IMR-90 (cell line): ENCODE results near the gene WDR1. TPM values are rescaled to one million over a fixed set of nuclear protein-coding genes. Genes with fewer than 3 reads are reported as not detected.

Experiments
- ATAC-seq: fragments of 200-7000 bp; cut with Tn5 transposase; 2 replicates; pipeline ENCODE4 v1.9.1; 2020; ENCODE audit warnings: low read depth, mild to moderate bottlenecking, moderate library complexity
- BruUV-seq: library from RNA; stranded (reverse); fragments of 400-500 nt; replicated peaks from 2 replicates; lab custom pipeline; 2021; lab: Mats Ljungman, UMichigan
- CTCF ChIA-PET: fragments of 300-600 bp; formaldehyde crosslinking; extraction: SDS; loops from one replicate; lab custom pipeline; 2021; ENCODE audit warnings: antibody characterized with exemption; lab: Yijun Ruan, JAX
- POLR2A ChIA-PET: fragments of 300-600 bp; sonication (Branson Sonifier 250); formaldehyde crosslinking; loops from one replicate; lab custom pipeline; 2022; ENCODE audit warnings: antibody characterized with exemption; ENCODE audit not compliant: unreplicated experiment; lab: Charles Lee
- DNase-seq: peaks from one replicate; pipeline ENCODE4 v3.0.0; 2013
- H2AFZ ChIP-seq: replicated peaks from 2 replicates; pipeline ENCODE3; 2013; ENCODE audit warnings: low read length, mild to moderate bottlenecking; ENCODE audit not compliant: poor library complexity
- H2AK5ac ChIP-seq: 2 replicates; pipeline ENCODE4 v1.6.1; 2013; ENCODE audit warnings: low read depth, low read length, inconsistent platforms
- H2AK9ac ChIP-seq: replicated peaks from 2 replicates; pipeline ENCODE3; 2013; ENCODE audit warnings: mild to moderate bottlenecking, low read depth, low read length, moderate library complexity; ENCODE audit not compliant: poor library complexity
- H2BK120ac ChIP-seq: 2 replicates; pipeline ENCODE4 v1.6.1; 2013; ENCODE audit warnings: low read depth, low read length, inconsistent platforms
- H2BK15ac ChIP-seq: 3 replicates; pipeline ENCODE4 v1.6.1; 2013; ENCODE audit warnings: low read depth, low read length, inconsistent platforms
- H2BK20ac ChIP-seq: 2 replicates; pipeline ENCODE4 v1.6.1; 2013; ENCODE audit warnings: low read depth, mild to moderate bottlenecking, inconsistent platforms, low read length, moderate library complexity
- H2BK5ac ChIP-seq: 2 replicates; pipeline ENCODE4 v1.6.1; 2013; ENCODE audit warnings: mild to moderate bottlenecking, low read depth, low read length, inconsistent platforms; ENCODE audit not compliant: poor library complexity, severe bottlenecking
- H3K14ac ChIP-seq: replicated peaks from 2 replicates; pipeline ENCODE4 v1.6.1; 2013; ENCODE audit warnings: low read depth, low read length, inconsistent platforms
- H3K18ac ChIP-seq: 2 replicates; pipeline ENCODE4 v1.6.1; 2013; ENCODE audit warnings: low read depth, low read length, control low read depth
- H3K23ac ChIP-seq: 2 replicates; pipeline ENCODE4 v1.6.1; 2013; ENCODE audit warnings: low read depth, low read length, inconsistent platforms
- H3K27ac ChIP-seq: 2 replicates; pipeline ENCODE4 v1.5.1; 2013; ENCODE audit warnings: mild to moderate bottlenecking, control low read depth, low read length; ENCODE audit not compliant: insufficient read depth
- H3K27me3 ChIP-seq: 2 replicates; pipeline ENCODE4 v1.6.1; 2013; ENCODE audit warnings: low read length; ENCODE audit not compliant: control insufficient read depth, insufficient read depth
- H3K36me3 ChIP-seq: 2 replicates; pipeline ENCODE4 v1.6.1; 2013; ENCODE audit warnings: low read length, mixed read lengths; ENCODE audit not compliant: control insufficient read depth, insufficient read depth
- H3K4ac ChIP-seq: 2 replicates; pipeline ENCODE4 v1.6.1; 2013; ENCODE audit warnings: low read depth, low read length, inconsistent platforms
- H3K4me1 ChIP-seq: 2 replicates; pipeline ENCODE4 v1.6.1; 2013; ENCODE audit warnings: low read length, mixed read lengths; ENCODE audit not compliant: control insufficient read depth, insufficient read depth
- H3K4me2 ChIP-seq: 2 replicates; pipeline ENCODE4 v1.6.1; 2013; ENCODE audit warnings: low read depth, mild to moderate bottlenecking, control low read depth, low read length, moderate library complexity
- H3K4me3 ChIP-seq: 2 replicates; pipeline ENCODE4 v1.5.1; 2013; ENCODE audit warnings: low read depth, mild to moderate bottlenecking, control low read depth, low read length, moderate library complexity; ENCODE audit not compliant: insufficient read depth
- H3K56ac ChIP-seq: 2 replicates; pipeline ENCODE4 v1.6.1; 2013; ENCODE audit warnings: low read length, inconsistent platforms; ENCODE audit not compliant: insufficient read depth; ENCODE audit errors: extremely low read depth
- H3K79me1 ChIP-seq, 2 experiments: 2 replicates each; pipeline ENCODE4 v1.6.1; 2013; ENCODE audit warnings: low read length in 2 of 2, inconsistent platforms in 1 of 2, low read depth in 1 of 2
- H3K9ac ChIP-seq: 2 replicates; pipeline ENCODE4 v1.6.1; 2013; ENCODE audit warnings: low read depth, low read length, control low read depth
- H3K9me1 ChIP-seq: 2 replicates; pipeline ENCODE4 v1.6.1; 2013; ENCODE audit warnings: low read length, inconsistent platforms; ENCODE audit not compliant: insufficient read depth
- H3K9me3 ChIP-seq: 2 replicates; pipeline ENCODE4 v1.6.1; 2013; ENCODE audit warnings: low read length; ENCODE audit not compliant: control insufficient read depth, insufficient read depth
- H4K20me1 ChIP-seq: 2 replicates; pipeline ENCODE4 v1.6.1; 2013; ENCODE audit warnings: low read length, inconsistent platforms; ENCODE audit not compliant: insufficient read depth
- H4K5ac ChIP-seq: 2 replicates; pipeline ENCODE4 v1.6.1; 2013; ENCODE audit warnings: mild to moderate bottlenecking, low read depth, low read length, control low read depth
- H4K8ac ChIP-seq, 2 experiments: 2 replicates each; pipeline ENCODE4 v1.6.1; 2013; ENCODE audit warnings: low read depth in 2 of 2, low read length in 2 of 2, control low read depth in 1 of 2, inconsistent platforms in 1 of 2
- H4K91ac ChIP-seq: 2 replicates; pipeline ENCODE4 v1.6.1; 2013; ENCODE audit warnings: low read depth, low read length, inconsistent platforms; ENCODE audit not compliant: insufficient read depth
- BHLHE40 ChIP-seq: fragments of 150-350 bp; IDR thresholded peaks from 2 replicates; pipeline ENCODE4 v1.6.1; 2016; ENCODE audit warnings: mild to moderate bottlenecking, low read depth, low read length
- CEBPB ChIP-seq: IDR thresholded peaks from 2 replicates; pipeline ENCODE4 v1.6.1; 2012; ENCODE audit warnings: low read depth, low read length, improper control_type of control experiment
- CHD1 ChIP-seq: IDR thresholded peaks from 2 replicates; pipeline ENCODE4 v1.6.1; 2012; ENCODE audit warnings: low read depth, low read length, improper control_type of control experiment
- FOS ChIP-seq: fragments of 150-350 bp; IDR thresholded peaks from 2 replicates; pipeline ENCODE4 v1.6.1; 2016; ENCODE audit warnings: low read depth, low read length
- MAFK ChIP-seq: IDR thresholded peaks from 2 replicates; pipeline ENCODE4 v1.6.1; 2012; ENCODE audit warnings: low read depth, low read length, improper control_type of control experiment
- MAZ ChIP-seq: IDR thresholded peaks from 2 replicates; pipeline ENCODE4 v1.6.1; 2012; ENCODE audit warnings: low read depth, mild to moderate bottlenecking, low read length, improper control_type of control experiment, moderate library complexity, borderline replicate concordance
- MXI1 ChIP-seq: IDR thresholded peaks from 2 replicates; pipeline ENCODE4 v1.6.1; 2012; ENCODE audit warnings: low read depth, mild to moderate bottlenecking, low read length, moderate library complexity, borderline replicate concordance
- NFE2L2 ChIP-seq: fragments of 150-350 bp; IDR thresholded peaks from 2 replicates; pipeline ENCODE4 v1.6.1; 2016; ENCODE audit warnings: low read depth, mild to moderate bottlenecking, low read length
- POLR2A ChIP-seq: IDR thresholded peaks from 2 replicates; pipeline ENCODE4 v1.6.1; 2012; ENCODE audit warnings: mild to moderate bottlenecking, low read depth, low read length
- RAD21 ChIP-seq: IDR thresholded peaks from 2 replicates; pipeline ENCODE4 v1.6.1; 2012; ENCODE audit warnings: low read length, improper control_type of control experiment
- RCOR1 ChIP-seq: IDR thresholded peaks from 2 replicates; pipeline ENCODE4 v1.6.1; 2012; ENCODE audit warnings: mild to moderate bottlenecking, low read length, improper control_type of control experiment; ENCODE audit not compliant: insufficient replicate concordance
- RFX5 ChIP-seq: IDR thresholded peaks from 2 replicates; pipeline ENCODE4 v1.8.0; 2012; ENCODE audit warnings: low read depth, mild to moderate bottlenecking, low read length, moderate library complexity
- SMC3 ChIP-seq: fragments of 150-350 bp; IDR thresholded peaks from 2 replicates; pipeline ENCODE4 v1.6.1; 2016; ENCODE audit warnings: low read depth, mild to moderate bottlenecking, antibody characterized with exemption, low read length, moderate library complexity
- WGBS, 2 experiments: methylation state at CpG; one replicate each; pipeline versions ENCODE4 v1.1.5 to v1.1.7; 2013; ENCODE audit warnings: missing lambda C conversion rate in 2 of 2; ENCODE audit not compliant: insufficient read length in 1 of 2; ENCODE audit errors: extremely low coverage in 2 of 2; 5-methylcytosine and 5-hydroxymethylcytosine counted together
- dilution Hi-C: fragments of 300-500 bp; cut with HindIII; formaldehyde crosslinking; loops from one replicate; pipeline ENCODE4 v1.14.3; 2018; ENCODE audit warnings: low sequenced_read_pairs; ENCODE audit not compliant: unreplicated experiment
- in situ Hi-C: fragments of 300-500 bp; cut with MboI; formaldehyde crosslinking; loops from 3 replicates; pipeline ENCODE4 v1.14.3; 2019; ENCODE audit warnings: low sequenced_read_pairs, inconsistent platforms, mixed read lengths
- intact Hi-C: fragments of 100-400 bp; cut with micrococcal nuclease; formaldehyde crosslinking; loops from 2 replicates; pipeline ENCODE4 v1.10.0; 2022
- polyA plus RNA-seq, 3 experiments: library from polyadenylated mRNA; depleted of rRNA; stranded (reverse); fragments of >200 nt; gene quantifications; 2 replicates each; pipeline ENCODE4 v1.2.3, GENCODE V29; 2012; ENCODE audit warnings: low replicate concordance in 1 of 3
- total RNA-seq: library from RNA; depleted of rRNA; stranded (reverse); fragments of >200 nt; gene quantifications from 2 replicates; pipeline ENCODE4 v1.2.3, GENCODE V29; 2012
- TF ChIP-seq, protein P1 (sequence below): fragments of 150-350 bp; IDR thresholded peaks from 2 replicates; pipeline ENCODE4 v1.6.1; 2017; ENCODE audit warnings: mild to moderate bottlenecking, antibody characterized with exemption, low read length, low read depth
- TF ChIP-seq, protein P2 (sequence below): fragments of 150-350 bp; IDR thresholded peaks from 2 replicates; pipeline ENCODE4 v1.6.1; 2016; ENCODE audit warnings: low read depth, mild to moderate bottlenecking, low read length, moderate library complexity, borderline replicate concordance
- TF ChIP-seq, protein P3 (sequence below): conservative IDR thresholded peaks from 2 replicates; pipeline ENCODE4 v1.5.1; 2012; ENCODE audit warnings: mild to moderate bottlenecking, low read depth, low read length, improper control_type of control experiment

Gene WDR1
- total and polyA plus RNA-seq, 2 of the 4 experiments (the other 2 are of a cell fraction): 725 to 992 TPM

DNA sequence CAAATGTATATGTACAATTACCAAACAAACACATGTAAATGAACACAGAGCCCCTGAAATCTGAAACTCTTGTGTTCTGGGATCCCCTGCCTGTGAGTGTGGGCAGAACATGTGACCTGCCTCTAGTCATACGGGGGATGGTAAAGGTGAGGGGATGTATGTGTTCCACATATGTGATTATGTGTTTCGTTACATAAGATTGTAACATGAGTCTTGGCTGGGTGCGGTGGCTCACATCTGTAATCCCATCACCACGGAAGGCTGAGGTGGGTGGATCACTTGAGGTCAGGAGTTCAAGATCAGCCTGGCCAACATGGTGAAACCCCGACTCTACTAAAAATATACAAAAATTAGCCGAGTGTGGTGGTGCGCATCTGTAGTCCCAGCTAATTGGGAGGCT is 58.2 kb downstream of the WDR1 start:
- no peaks in the 10 kb centered on the region for H3K9me3 ChIP-seq
- intact Hi-C loops: no loop called here
- no TSS peak for BruUV-seq
- no peak overlapping the region for H3K9ac ChIP-seq
- no peak overlapping the region for H3K23ac ChIP-seq
- no peak overlapping the region for H4K8ac ChIP-seq
- H3K4me3 ChIP-seq: no peak overlapping the region
- 100% methylated on average over 2 of the region's 7 CpGs; no CpG with 5 or more reads in 1 of the 2 experiments for WGBS, 2 experiments
- H3K4me2 ChIP-seq: no peak overlapping the region
- no peak overlapping the region for H4K91ac ChIP-seq
- no peak overlapping the region for H3K4ac ChIP-seq
- in situ Hi-C loops: no loop called here
- H2BK15ac ChIP-seq: no peak overlapping the region
- no peak overlapping the region for H3K27ac ChIP-seq
- peaks cover 2% of the 10 kb centered on the region for H3K36me3 ChIP-seq
- no peak overlapping the region for H3K18ac ChIP-seq
- POLR2A ChIA-PET: no interaction called here
- no peak overlapping the region for H2AK9ac ChIP-seq
- H4K20me1 ChIP-seq: no peaks in the 10 kb centered on the region
- H3K14ac ChIP-seq: no peak overlapping the region
- H3K4me1 ChIP-seq: no peaks in the 10 kb centered on the region
- no peaks in the 10 kb centered on the region for H3K79me1 ChIP-seq
- no peaks in the 10 kb centered on the region for H3K27me3 ChIP-seq
- no peak overlapping the region for H2BK5ac ChIP-seq
- no peak for DNase-seq
- no peak for ATAC-seq
- CTCF ChIA-PET: no interaction called here
- no peak overlapping the region for H2BK120ac ChIP-seq
- no peak overlapping the region for H4K5ac ChIP-seq
- no peaks in the 10 kb centered on the region for H3K9me1 ChIP-seq
- H2AFZ ChIP-seq: no peak overlapping the region
- TF ChIP-seq BHLHE40 (no peak), POLR2A (no peak), FOS (no peak), RFX5 (no peak), CEBPB (no peak), MAZ (no peak), CHD1 (no peak), SMC3 (no peak), MXI1 (no peak), NFE2L2 (no peak), MAFK (no peak), RCOR1 (no peak), RAD21 (no peak)
- TF ChIP-seq, protein P1, sequence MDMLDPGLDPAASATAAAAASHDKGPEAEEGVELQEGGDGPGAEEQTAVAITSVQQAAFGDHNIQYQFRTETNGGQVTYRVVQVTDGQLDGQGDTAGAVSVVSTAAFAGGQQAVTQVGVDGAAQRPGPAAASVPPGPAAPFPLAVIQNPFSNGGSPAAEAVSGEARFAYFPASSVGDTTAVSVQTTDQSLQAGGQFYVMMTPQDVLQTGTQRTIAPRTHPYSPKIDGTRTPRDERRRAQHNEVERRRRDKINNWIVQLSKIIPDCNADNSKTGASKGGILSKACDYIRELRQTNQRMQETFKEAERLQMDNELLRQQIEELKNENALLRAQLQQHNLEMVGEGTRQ: no peak
- TF ChIP-seq, protein P2, sequence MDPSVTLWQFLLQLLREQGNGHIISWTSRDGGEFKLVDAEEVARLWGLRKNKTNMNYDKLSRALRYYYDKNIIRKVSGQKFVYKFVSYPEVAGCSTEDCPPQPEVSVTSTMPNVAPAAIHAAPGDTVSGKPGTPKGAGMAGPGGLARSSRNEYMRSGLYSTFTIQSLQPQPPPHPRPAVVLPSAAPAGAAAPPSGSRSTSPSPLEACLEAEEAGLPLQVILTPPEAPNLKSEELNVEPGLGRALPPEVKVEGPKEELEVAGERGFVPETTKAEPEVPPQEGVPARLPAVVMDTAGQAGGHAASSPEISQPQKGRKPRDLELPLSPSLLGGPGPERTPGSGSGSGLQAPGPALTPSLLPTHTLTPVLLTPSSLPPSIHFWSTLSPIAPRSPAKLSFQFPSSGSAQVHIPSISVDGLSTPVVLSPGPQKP: no peak
- TF ChIP-seq, protein P3, sequence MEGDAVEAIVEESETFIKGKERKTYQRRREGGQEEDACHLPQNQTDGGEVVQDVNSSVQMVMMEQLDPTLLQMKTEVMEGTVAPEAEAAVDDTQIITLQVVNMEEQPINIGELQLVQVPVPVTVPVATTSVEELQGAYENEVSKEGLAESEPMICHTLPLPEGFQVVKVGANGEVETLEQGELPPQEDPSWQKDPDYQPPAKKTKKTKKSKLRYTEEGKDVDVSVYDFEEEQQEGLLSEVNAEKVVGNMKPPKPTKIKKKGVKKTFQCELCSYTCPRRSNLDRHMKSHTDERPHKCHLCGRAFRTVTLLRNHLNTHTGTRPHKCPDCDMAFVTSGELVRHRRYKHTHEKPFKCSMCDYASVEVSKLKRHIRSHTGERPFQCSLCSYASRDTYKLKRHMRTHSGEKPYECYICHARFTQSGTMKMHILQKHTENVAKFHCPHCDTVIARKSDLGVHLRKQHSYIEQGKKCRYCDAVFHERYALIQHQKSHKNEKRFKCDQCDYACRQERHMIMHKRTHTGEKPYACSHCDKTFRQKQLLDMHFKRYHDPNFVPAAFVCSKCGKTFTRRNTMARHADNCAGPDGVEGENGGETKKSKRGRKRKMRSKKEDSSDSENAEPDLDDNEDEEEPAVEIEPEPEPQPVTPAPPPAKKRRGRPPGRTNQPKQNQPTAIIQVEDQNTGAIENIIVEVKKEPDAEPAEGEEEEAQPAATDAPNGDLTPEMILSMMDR: no peak
- H3K56ac ChIP-seq: no peak overlapping the region
- no peak overlapping the region for H2BK20ac ChIP-seq
- no peak overlapping the region for H2AK5ac ChIP-seq
- dilution Hi-C loops: no loop called here
